OCI-LY1 (cell line): ENCODE results near the gene DAAM2.

ENCODE experiments used
- H2AFZ ChIP-seq: fragments of 200-600 bp; sonication (generic), shearing (Covaris generic); 2 replicates; pipeline ENCODE4 v1.6.0; 2014; ENCODE audit warnings: antibody characterized with exemption, mild to moderate bottlenecking, low read length
- H3F3A ChIP-seq: fragments of 200-600 bp; sonication (generic), shearing (Covaris generic); 2 replicates; pipeline ENCODE4 v1.6.0; 2014; ENCODE audit warnings: mild to moderate bottlenecking, antibody characterized with exemption, low read length, moderate library complexity; ENCODE audit not compliant: insufficient read depth
- H3K27ac ChIP-seq: fragments of 200-600 bp; sonication (generic); 2 replicates; pipeline ENCODE4 v1.5.1; 2014; ENCODE audit warnings: low read length, mixed run types, mild to moderate bottlenecking, low read depth; ENCODE audit not compliant: poor library complexity, severe bottlenecking
- H3K27me3 ChIP-seq: fragments of 200-600 bp; sonication (generic); 2 replicates; pipeline ENCODE4 v1.6.0; 2014; ENCODE audit warnings: antibody characterized with exemption, mild to moderate bottlenecking, low read length, moderate library complexity; ENCODE audit not compliant: insufficient read depth
- H3K36me3 ChIP-seq: fragments of 200-600 bp; sonication (generic); 2 replicates; pipeline ENCODE4 v1.6.1; 2014; ENCODE audit warnings: mild to moderate bottlenecking, antibody characterized with exemption, low read length, moderate library complexity, mixed read lengths; ENCODE audit not compliant: insufficient read depth
- H3K4me1 ChIP-seq: fragments of 200-600 bp; sonication (generic); 2 replicates; pipeline ENCODE4 v1.5.1; 2014; ENCODE audit warnings: mild to moderate bottlenecking, low read length, moderate library complexity; ENCODE audit not compliant: insufficient read depth, severe bottlenecking
- H3K4me2 ChIP-seq: fragments of 200-600 bp; sonication (generic), shearing (Covaris generic); 2 replicates; pipeline ENCODE4 v1.6.1; 2014; ENCODE audit warnings: low read length
- H3K4me3 ChIP-seq: fragments of 200-600 bp; sonication (generic); 2 replicates; pipeline ENCODE4 v1.5.1; 2014; ENCODE audit warnings: low read length, low read depth, mild to moderate bottlenecking, mixed read lengths; ENCODE audit not compliant: poor library complexity, severe bottlenecking
- H3K79me2 ChIP-seq: fragments of 200-600 bp; shearing (Covaris generic); 2 replicates; pipeline ENCODE4 v1.6.1; 2016; ENCODE audit warnings: mixed run types, low read length, mixed read lengths; ENCODE audit not compliant: insufficient read depth
- H3K9ac ChIP-seq: fragments of 200-600 bp; sonication (generic), shearing (Covaris generic); 2 replicates; pipeline ENCODE4 v1.6.1; 2014; ENCODE audit warnings: mild to moderate bottlenecking, low read length, mixed read lengths
- H3K9me2 ChIP-seq: fragments of 200-600 bp; sonication (generic), shearing (Covaris generic); 2 replicates; pipeline ENCODE4 v1.6.1; 2014; ENCODE audit warnings: low read depth, mild to moderate bottlenecking, low read length, mixed read lengths
- H3K9me3 ChIP-seq: fragments of 200-600 bp; shearing (Covaris generic); 2 replicates; pipeline ENCODE4 v1.6.1; 2014; ENCODE audit warnings: low read length, mixed read lengths
- H4K20me1 ChIP-seq: fragments of 200-600 bp; sonication (generic), shearing (Covaris generic); 2 replicates; pipeline ENCODE4 v1.6.0; 2016; ENCODE audit warnings: mild to moderate bottlenecking, low read length; ENCODE audit not compliant: insufficient read depth
- CTCF ChIP-seq: fragments of 200-600 bp; sonication (generic), shearing (Covaris generic); IDR thresholded peaks from 2 replicates; pipeline ENCODE4 v1.5.1; 2017; ENCODE audit warnings: mild to moderate bottlenecking, antibody characterized with exemption, low read length, moderate library complexity, mixed read lengths
- EZH2 ChIP-seq: fragments of 200-600 bp; sonication (generic), shearing (Covaris generic); IDR thresholded peaks from 2 replicates; pipeline ENCODE4 v1.8.0; 2017; ENCODE audit warnings: borderline replicate concordance, mixed run types, mild to moderate bottlenecking, antibody characterized with exemption, low read length, moderate library complexity, mixed read lengths

DAAM2 gene

GRCh38 chr6:39785281-39785680 is 6.9 kb upstream of the DAAM2 start:
- Histone ChIP-seq H3K9me2 (no peaks in the 10 kb centered on the region), H3K4me3 (no peak overlapping the region), H4K20me1 (no peaks in the 10 kb centered on the region), H3F3A (no peaks in the 10 kb centered on the region), H3K9me3 (no peaks in the 10 kb centered on the region), H3K4me2 (no peak overlapping the region), H3K36me3 (no peaks in the 10 kb centered on the region), H3K4me1 (no peaks in the 10 kb centered on the region), H2AFZ (no peak overlapping the region), H3K79me2 (no peaks in the 10 kb centered on the region), H3K9ac (no peak overlapping the region), H3K27ac (no peak overlapping the region), H3K27me3 (no peaks in the 10 kb centered on the region)
- TF ChIP-seq EZH2, result no peak
- TF ChIP-seq CTCF, result no peak

GRCh38 chr6:39786649-39787048 is 5.5 kb upstream of the DAAM2 start:
- no peaks in the 10 kb centered on the region for H3K4me1 ChIP-seq
- no peak overlapping the region for H3K9ac ChIP-seq
- no peak overlapping the region for H3K27ac ChIP-seq
- no peaks in the 10 kb centered on the region for H3K9me3 ChIP-seq
- H3F3A ChIP-seq, result no peaks in the 10 kb centered on the region
- no peak overlapping the region for H3K4me3 ChIP-seq
- H3K4me2 ChIP-seq, result no peak overlapping the region
- H2AFZ ChIP-seq, result no peak overlapping the region
- TF ChIP-seq CTCF (no peak), EZH2 (no peak)
- no peaks in the 10 kb centered on the region for H3K79me2 ChIP-seq
- H3K36me3 ChIP-seq, result no peaks in the 10 kb centered on the region
- H3K9me2 ChIP-seq, result no peaks in the 10 kb centered on the region
- no peaks in the 10 kb centered on the region for H3K27me3 ChIP-seq
- H4K20me1 ChIP-seq, result no peaks in the 10 kb centered on the region

- no peaks in the 10 kb centered on the region for H3K36me3 ChIP-seq
- TF ChIP-seq CTCF (no peak), EZH2 (no peak)
- H3K9me3 ChIP-seq, result no peaks in the 10 kb centered on the region
- H4K20me1 ChIP-seq, result no peaks in the 10 kb centered on the region
- H3K27ac ChIP-seq, result no peak overlapping the region
- no peak overlapping the region for H3K4me3 ChIP-seq
- no peaks in the 10 kb centered on the region for H3K4me1 ChIP-seq
- no peak overlapping the region for H3K9ac ChIP-seq
- H3K9me2 ChIP-seq, result no peaks in the 10 kb centered on the region
- H3K4me2 ChIP-seq, result no peak overlapping the region
- H2AFZ ChIP-seq, result no peak overlapping the region
- no peaks in the 10 kb centered on the region for H3K27me3 ChIP-seq
- H3K79me2 ChIP-seq, result no peaks in the 10 kb centered on the region
- no peaks in the 10 kb centered on the region for H3F3A ChIP-seq
Observed at GRCh38 chr6:39787322-39787721, 4.9 kb upstream of the DAAM2 start.
